ENCODE results near the gene KDM3A. TPM values are rescaled to one million over a fixed set of nuclear protein-coding genes. Genes with fewer than 3 reads are reported as not detected.

The KDM3A gene
- total and polyA plus RNA-seq, 10 donors = 16.1 to 87.5 (median 45.5) TPM

GRCh38 chr2:86430368-86430767 is 10.8 kb upstream of the KDM3A start:
- DNase-seq = no peak
- 95 to 97% (median 96%) methylated on average over 1 of the region's 1 CpG for WGBS, 5 donors
- TF ChIP-seq, protein P1, sequence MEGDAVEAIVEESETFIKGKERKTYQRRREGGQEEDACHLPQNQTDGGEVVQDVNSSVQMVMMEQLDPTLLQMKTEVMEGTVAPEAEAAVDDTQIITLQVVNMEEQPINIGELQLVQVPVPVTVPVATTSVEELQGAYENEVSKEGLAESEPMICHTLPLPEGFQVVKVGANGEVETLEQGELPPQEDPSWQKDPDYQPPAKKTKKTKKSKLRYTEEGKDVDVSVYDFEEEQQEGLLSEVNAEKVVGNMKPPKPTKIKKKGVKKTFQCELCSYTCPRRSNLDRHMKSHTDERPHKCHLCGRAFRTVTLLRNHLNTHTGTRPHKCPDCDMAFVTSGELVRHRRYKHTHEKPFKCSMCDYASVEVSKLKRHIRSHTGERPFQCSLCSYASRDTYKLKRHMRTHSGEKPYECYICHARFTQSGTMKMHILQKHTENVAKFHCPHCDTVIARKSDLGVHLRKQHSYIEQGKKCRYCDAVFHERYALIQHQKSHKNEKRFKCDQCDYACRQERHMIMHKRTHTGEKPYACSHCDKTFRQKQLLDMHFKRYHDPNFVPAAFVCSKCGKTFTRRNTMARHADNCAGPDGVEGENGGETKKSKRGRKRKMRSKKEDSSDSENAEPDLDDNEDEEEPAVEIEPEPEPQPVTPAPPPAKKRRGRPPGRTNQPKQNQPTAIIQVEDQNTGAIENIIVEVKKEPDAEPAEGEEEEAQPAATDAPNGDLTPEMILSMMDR (IDR thresholded peaks at IDR 0.05 in 8 of 11, conservative IDR thresholded peaks at IDR 0.05 in 3 of 11) = no peak
- TF ChIP-seq POLR2AphosphoS5 (IDR thresholded peaks at IDR 0.05) (no peak), POLR2A (IDR thresholded peaks at IDR 0.05) (no peak)

GRCh38 chr2:86433137-86433536 is 8.0 kb upstream of the KDM3A start:
- Histone ChIP-seq H3K27me3 (replicated peaks in 1 of 7) (no peaks in the 10 kb centered on the region), H3K36me3 (no peaks in the 10 kb centered on the region), H3K9me3 (peaks cover 3 to 35% (median 21%) of the 10 kb centered on the region in 8 donors), H3K4me3 (no peak overlapping the region), H3K4me1 (no peaks in the 10 kb centered on the region), H3K27ac (no peak overlapping the region)
- TF ChIP-seq POLR2AphosphoS5 (IDR thresholded peaks at IDR 0.05) (no peak), POLR2A (IDR thresholded peaks at IDR 0.05) (no peak)
- TF ChIP-seq, protein P1 (IDR thresholded peaks at IDR 0.05 in 8 of 11, conservative IDR thresholded peaks at IDR 0.05 in 3 of 11) = no peak
- DNase-seq = no peak
- intact Hi-C loops (cut with DNase I; ENCODE audit: low total_unique reads) = no loop called here
- WGBS, 5 donors = 31 to 60% (median 39%) methylated on average over 1 of the region's 1 CpG

More at GRCh38 chr2:86430368-86430767, 10.8 kb upstream of the KDM3A start:
- Histone ChIP-seq H3K36me3 (no peaks in the 10 kb centered on the region), H3K4me1 (no peaks in the 10 kb centered on the region), H3K27ac (no peak overlapping the region), H3K4me3 (no peak overlapping the region), H3K27me3 (replicated peaks in 1 of 7) (no peaks in the 10 kb centered on the region), H3K9me3 (peaks cover 0 to 17% (median 7%) of the 10 kb centered on the region in 8 donors)
- intact Hi-C loops (cut with DNase I; ENCODE audit: low total_unique reads) = no loop called here

DNA sequence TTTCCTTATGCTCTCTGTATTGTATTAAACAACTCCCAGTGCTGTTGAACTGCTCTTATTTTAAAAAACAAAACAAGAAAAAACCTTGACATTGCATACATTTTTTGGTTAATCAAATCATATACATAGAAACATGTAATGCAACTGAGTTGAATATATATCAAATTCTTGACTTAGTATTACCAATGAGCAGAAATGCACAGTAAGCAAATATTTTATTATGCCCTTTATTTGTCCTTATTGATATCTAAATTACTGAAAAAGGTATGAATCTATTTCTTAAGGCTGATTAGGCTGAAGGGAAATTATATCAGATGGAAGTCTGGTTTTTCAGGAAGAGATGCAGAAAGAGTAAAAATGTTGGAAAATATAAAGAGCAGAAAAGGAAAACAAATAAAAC is 6.9 kb upstream of the KDM3A start:
- no peak for DNase-seq
- H3K4me3 ChIP-seq = no peak overlapping the region
- intact Hi-C loops (cut with DNase I; ENCODE audit: low total_unique reads) = no loop called here
- no peaks in the 10 kb centered on the region for H3K27me3 ChIP-seq (replicated peaks in 1 of 7)
- TF ChIP-seq POLR2A (IDR thresholded peaks at IDR 0.05) (no peak), POLR2AphosphoS5 (IDR thresholded peaks at IDR 0.05) (no peak)
- TF ChIP-seq, protein P1 (IDR thresholded peaks at IDR 0.05 in 8 of 11, conservative IDR thresholded peaks at IDR 0.05 in 3 of 11) = no peak
- peaks cover 6 to 46% (median 33%) of the 10 kb centered on the region in 8 donors for H3K9me3 ChIP-seq
- no peaks in the 10 kb centered on the region for H3K4me1 ChIP-seq
- no peak overlapping the region for H3K27ac ChIP-seq
- no peaks in the 10 kb centered on the region for H3K36me3 ChIP-seq

GRCh38 chr2:86435531-86435930 is 5.6 kb upstream of the KDM3A start:
- Histone ChIP-seq H3K4me3 (no peak overlapping the region), H3K9me3 (peaks cover 8 to 46% (median 38%) of the 10 kb centered on the region in 8 donors), H3K27me3 (replicated peaks in 1 of 7) (no peaks in the 10 kb centered on the region), H3K27ac (no peak overlapping the region), H3K36me3 (no peaks in the 10 kb centered on the region), H3K4me1 (peaks cover 0 to 4% (median 0%) of the 10 kb centered on the region in 6 donors)
- TF ChIP-seq POLR2AphosphoS5 (IDR thresholded peaks at IDR 0.05) (no peak), POLR2A (IDR thresholded peaks at IDR 0.05) (no peak)
- TF ChIP-seq, protein P1 (IDR thresholded peaks at IDR 0.05 in 8 of 11, conservative IDR thresholded peaks at IDR 0.05 in 3 of 11) = no peak
- intact Hi-C loops (cut with DNase I; ENCODE audit: low total_unique reads) = no loop called here
- no peak for DNase-seq
- WGBS, 5 donors = 92 to 97% (median 93%) methylated on average over 4 of the region's 4 CpGs
